ENCODE results near the gene MYH13. TPM values are rescaled to one million over a fixed set of nuclear protein-coding genes. Genes with fewer than 3 reads are reported as not detected.
A peak's percentile ranks its signal among the peaks of the same experiment; 100 is the strongest.

Gene MYH13
- polyA plus RNA-seq, 5 donors, result 0.05 TPM; not detected in 4

DNA sequence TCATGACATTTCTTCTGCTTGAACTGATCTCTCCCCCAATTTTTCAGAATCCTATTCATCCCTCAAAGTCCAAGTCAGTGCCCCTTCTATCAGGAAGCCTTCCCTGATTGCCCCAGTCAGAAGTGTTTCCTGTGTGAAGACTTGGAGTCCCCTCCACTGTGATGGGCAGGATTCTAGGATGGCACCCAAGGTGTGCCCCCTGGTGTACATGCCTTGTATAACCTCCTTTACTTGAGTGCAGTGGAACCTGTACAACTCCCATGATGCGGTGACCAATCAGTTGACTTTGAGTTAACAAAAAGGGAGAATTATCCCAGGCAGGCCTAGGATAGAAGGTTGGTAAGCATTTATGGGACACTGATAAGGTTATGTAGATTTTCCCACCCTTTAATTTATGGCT, 23.4 kb downstream of the MYH13 start:
- no peak for DNase-seq

DNA sequence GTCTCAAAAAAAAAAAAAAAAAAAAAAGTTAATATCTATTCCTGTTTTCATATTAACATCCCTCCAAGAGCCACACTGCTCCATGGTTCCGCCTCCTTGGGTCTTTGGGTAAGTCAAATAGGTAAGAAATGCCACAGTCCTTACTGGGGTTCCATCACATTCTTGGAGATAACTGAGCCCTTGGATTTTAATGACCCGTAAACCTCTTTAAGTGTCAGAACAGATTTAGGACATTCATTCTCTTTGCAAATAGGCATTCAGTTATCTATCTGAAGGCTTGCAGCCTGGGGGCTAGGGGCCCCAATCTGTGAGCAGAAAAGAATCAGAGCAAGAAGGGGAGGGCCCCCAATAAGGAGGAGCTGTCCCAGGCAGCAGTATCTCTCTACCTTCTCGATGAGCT, 28.0 kb downstream of the MYH13 start:
- DNase-seq, result no peak

DNA sequence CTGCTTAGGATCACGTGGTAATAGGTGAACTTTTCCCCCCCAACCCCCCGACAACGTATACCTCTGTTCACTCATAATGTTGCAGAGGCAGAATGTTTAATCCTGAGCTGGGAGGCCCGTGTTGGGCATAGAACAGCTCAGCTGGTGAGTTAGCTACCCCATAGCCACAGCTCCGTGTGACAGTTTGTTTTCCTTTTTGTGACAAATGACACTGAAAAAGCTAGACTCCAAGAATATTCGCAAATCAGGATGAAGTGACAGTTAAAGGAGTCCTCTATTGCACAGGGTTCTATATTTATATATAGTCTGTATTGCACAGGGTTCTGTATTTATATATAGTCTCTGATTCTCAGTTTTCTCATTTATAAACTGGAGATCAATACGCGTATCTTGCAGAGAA, 33.8 kb downstream of the MYH13 start:
- no peak for DNase-seq

DNA sequence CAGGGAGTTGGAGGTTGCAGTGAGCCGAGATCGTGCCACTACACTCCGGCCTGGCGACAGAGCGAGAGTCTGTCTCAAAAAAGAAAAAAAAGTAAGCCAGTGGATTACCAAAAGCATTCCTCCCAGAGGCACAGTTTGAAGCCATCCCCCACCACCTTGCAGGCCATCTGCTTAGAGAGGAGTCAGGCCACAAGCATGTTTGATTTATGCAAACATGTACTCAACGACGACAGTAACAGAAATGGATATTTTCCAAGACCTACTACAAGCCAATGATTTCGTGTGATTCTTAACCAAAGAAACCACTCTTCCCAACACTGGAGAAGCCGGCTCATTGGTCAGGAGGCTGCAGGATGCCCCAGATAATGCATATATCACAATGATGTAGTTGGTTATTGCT, 34.8 kb downstream of the MYH13 start:
- no peak for DNase-seq

DNA sequence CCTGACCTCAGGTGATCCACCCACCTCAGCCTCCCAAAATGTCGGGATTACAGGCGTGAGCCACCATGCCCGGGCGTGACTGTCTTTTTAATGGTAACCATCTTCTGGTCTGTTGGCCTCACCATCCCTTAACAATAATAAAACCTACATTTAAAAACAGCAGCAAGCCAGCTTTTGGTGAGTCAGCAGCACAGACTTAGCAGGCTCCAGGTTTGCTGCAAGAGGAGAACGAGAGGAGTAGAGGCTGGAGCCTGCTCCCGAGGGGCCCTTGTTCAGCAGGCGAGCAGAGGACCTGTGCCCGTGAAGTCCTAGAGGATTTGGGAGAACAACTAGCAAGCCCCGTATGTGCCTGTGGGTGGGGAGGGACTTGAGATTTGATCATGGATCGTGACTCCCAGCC, 35.7 kb downstream of the MYH13 start:
- DNase-seq, result no peak

DNA sequence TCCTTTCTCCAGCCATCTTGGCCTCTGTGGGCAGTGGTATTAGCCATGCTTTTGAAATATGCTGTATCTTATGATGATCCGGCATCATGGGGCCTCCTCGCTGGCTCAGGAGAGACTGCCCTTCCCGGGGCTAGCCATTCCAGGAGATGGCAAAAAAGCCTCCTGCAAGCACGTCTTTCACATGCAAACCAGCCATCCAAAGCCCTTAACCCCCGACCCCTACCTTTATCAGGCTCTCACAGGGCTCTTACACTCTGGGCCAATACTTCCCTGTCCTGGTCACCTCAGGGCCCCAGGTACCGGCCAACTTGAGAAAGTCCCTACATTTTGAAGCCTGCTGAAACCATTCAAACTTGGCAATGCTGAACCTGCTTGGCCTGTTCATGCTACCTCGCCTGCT, 36.4 kb downstream of the MYH13 start:
- no peak for DNase-seq

DNA sequence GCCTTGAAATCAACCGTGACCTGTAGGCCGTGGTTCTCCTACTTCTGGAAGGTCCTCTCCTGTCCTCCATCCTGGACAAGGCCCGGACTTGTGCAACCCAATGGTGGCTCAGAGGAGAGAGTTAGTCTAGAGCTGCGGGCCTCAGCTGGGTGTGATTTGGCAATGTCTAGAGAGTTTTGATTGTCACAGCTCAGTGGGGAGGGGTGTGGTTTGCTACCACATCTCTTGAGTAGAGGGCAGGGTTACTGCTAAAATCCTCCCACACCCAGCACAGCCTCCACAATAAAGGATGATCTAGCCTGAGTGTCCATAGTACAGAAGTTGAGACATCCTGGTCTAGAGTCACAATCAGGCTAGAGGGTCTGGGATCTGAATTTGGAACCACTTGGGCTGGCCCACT, 40.3 kb downstream of the MYH13 start:
- no peak for DNase-seq

DNA sequence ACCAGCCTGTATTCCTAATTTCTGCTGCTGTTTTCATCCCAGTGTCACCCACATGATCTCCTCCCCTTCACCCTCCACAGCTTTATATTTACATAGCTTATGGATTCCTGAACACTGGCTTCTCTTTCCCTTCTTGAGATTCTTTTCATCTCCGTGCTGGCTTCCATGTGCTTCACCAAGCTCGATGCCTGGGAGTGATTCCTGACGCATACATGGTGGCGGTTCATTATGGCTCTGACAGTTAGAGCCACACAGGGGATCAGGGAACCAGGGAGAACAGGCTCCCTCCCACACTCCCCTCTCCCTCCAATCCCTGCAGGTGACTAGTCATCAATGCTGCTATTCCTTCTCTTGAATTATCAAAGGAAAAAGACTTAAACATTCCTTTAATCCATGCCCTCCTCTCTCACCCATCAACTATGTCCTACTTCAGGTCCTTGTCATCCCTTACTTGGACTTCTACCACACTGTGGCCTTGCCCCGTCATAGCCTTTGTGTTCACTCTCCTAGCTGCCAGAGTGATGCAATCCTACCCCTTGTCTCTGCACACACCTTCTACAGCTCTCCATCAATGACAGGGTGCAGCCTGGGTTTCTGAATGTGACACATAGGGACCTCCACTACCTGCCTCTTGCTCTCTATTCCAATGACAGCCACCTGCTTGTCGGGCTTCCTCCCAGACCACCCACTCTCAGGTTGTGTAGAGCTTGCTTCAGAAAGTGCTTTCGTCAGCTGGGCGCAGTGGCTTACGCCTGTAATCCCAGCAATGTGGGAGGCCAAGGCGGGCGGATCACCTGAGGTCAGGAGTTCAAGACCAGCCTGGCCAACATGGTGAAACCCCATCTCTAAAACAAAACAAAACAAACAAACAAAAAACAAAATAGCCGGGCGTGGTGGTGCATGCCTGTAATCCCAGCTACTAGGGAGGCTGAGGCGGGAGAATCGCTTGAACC, 43.6 kb downstream of the MYH13 start:
- no peak for DNase-seq

DNA sequence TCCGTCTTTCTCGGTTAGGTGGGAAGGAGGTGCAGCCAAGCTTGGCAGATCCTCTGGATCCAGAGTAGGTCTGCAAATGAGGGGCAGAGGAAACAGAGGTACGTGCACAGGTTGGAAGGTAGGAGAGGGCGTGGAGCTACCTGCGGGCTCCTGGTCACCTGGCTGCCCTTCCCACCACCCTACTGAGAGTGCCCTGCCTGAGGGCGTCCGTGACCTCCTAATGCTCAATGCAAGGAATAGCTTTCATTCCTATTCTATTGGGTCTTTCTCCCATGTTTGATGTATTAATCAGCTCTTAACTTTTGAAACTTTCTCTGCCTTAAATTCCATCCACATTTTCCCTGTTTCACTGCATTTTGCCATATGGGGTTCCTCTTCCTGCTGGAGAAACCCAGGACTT, 44.6 kb downstream of the MYH13 start:
- no peak for DNase-seq

DNA sequence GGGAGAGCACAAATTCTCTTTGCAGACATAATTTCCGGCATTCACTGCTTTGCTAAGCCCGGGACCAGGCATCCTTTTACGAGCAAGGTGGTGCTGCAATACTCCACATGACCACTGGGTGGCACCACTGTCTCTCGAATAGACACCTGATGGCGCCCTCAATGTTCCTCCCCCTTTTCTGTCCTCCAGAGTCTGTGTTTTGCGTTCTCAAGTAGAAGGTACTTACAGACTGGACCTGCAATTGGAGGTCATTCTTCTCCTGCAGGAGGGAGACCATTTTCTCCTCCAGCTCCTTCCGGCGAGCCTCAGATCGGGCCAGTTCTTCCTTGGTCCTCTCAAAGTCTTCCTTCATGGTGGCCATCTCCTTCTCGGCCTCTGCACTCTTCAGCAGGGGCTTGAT, 45.2 kb downstream of the MYH13 start:
- DNase-seq, result peak; percentile 33 to 58

DNA sequence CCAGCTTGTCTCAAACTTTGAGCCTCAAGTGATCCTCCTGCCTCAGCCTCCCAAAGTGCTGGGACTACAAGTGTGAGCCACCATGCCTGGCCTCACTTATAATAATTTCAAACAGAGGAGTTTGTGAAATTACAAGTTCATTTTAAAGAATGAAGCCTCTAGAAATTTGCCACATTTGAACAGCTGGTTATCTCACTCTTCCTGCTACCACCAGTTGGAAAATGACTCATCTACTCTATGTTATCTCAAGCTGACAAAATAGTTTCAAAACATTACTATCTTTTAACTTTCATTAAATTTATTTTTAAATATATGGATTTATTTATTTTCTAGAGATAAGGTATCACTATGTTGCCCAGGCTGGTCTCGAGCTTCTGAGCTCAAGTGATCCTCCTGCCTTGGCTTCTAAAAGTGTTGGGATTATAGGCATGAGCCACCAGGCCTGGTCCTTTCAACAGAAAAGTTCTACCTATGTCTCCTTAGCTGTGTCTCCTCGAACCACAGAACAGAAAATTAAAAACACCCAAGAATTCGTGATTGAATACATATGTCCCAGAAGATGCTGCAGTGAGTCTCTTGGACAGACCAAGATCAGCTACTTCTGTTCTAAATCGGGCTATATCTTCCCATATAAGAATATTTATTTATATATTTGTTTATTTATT, 47.6 kb downstream of the MYH13 start:
- DNase-seq, result no peak

DNA sequence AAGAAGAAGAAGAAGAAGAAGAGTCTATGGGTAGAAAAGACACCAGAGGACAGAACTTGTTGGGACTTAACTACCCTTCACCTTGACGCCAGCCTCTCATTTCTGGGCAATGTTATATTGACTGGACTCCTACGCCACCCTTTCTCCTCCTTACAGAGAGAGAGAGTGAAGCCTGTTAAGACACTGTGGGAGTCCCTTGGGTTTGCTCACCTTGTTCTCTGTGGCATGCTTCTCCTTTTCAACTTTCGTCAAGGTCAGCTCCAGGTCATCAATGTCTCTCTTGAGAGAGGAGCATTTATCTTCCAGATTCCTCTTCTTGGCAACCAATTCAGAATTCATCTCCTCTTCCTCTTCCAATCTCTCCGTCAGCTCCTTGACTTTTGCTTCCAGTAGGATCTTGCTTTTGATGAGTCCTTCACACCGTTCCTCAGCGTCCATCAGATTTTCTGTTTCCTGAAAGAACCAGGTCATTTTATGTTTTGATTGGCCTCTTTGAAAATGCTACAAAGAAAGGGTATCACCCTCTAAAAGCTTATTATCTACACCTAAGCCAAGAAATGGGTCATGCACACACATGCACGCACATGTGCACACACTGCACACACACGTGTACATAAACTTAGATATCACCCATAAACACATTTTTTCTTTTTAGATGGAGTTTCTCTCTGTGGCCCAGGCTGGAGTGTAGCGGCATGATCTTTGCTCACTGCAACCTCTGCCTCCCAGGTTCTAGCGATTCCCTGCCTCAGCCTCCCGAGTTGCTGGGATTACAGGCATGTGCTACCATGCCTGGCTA, 48.8 kb downstream of the MYH13 start:
- no peak for DNase-seq

DNA sequence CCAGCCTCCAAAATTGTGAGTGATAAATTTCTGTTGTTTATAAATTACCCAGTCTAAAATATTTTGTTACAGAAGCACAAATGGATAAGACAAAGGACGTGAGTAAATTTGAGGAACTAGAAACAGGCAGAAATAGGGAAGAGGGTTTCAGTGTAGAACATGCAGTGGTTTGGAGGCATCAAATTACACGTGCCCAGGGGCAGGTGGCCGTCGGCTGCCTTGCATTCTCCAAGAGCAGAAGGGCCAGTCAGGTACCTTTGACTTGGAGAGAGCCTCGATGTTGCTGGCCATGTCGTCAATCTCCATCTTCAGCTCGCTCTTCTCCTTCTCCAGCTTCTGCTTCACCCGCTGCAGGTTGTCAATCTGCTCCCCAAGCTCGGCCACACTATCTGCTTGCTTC, 54.3 kb downstream of the MYH13 start:
- no peak for DNase-seq

DNA sequence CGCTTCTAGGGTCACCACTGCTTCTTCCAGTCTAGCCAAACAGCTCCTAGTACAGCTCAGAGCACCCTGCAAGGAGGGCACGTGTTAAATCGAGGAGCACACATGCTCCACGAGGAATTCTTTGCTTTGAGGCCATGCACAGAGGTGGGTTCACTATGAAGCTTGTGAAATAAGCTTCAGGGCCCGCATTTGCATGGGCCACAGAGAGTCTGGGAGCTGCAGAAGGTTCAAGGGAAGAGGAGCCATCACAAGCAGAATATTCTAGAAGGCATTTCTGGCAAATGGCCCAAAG, 55.3 kb downstream of the MYH13 start:
- no peak for DNase-seq

DNA sequence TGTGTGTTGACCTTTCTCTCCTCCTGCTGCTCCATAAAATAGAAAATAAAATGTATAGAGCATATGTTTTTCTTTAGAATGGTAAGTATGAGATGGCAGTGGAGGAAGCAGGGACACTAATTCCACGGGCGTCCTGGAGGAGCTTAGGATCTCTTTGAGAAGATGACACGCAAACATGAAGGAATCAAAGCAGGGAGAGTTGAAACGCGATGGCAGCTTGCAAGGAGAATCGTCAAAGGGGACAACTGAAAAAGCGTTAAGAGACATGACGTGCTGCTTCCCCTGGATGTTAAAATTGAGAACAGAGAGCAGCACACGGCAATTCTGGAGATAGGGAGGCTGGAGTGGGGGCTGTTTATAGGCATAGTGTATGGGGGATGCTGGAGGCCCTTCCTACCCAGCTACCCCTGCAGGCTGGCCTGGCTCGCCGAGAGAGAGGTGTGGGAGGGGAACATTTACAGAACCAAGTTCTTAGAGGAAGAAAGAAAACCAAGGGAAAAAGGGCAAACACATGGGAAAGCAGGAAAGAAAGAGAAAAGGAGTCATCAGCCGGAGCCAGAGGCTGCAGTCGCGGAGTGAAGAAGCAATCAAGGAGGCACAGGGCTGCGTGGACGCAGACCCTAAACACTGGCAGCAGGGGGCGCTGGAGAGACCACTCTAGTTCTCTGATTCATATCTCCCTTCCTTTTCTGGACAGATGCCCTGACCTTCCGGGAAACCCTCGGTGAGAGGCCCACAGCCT, 55.8 kb downstream of the MYH13 start:
- DNase-seq, result peak; percentile 25 to 48

DNA sequence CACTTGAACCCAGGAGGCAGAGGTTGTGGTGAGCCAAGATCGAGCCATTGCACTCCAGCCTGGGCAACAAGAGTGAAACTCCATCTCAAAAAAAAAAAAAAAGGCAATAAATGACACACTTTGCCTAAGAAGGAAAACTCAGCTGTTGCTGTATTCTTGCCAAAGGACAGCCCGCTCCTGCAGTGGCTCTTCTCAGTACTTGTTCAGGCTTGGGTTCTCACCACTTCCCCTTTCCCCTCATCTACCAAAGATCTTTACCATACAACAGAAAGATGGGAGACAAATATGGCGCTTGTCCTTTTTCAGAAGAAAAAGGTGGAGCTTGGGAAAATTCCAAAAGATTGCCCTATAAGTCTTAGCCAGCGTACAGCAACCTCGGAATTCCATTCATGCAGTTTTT, 58.5 kb downstream of the MYH13 start:
- DNase-seq, result no peak

DNA sequence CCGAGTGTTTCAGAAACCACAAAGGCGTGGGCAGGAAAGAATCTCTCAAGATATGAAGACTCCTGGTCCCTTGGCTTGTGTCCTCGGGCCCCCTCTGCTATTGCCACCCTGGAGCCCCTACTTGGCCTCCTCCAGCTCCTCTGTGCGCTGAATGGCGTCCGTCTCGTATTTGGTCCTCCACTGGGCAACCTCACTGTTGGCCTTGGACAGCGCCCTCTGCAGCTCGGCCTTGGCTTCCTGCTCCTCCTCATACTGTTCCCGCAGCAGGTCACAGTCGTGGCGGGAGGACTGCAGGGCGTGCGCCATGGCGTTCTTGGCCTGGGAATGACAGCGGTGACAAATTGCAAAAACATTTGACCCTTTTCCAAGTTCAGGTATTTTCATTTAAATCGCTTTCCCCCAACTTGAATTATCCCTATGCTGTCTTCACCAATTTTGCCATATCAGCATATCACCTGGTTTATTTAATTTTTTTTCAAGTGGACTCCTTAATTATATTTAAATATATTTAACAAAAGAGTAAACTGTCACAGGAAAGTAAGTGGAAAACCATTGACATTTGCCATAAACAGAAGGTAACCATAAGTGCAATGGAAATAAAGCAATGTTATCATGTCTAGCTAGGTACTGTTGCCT, 59.7 kb downstream of the MYH13 start:
- DNase-seq, result no peak

DNA sequence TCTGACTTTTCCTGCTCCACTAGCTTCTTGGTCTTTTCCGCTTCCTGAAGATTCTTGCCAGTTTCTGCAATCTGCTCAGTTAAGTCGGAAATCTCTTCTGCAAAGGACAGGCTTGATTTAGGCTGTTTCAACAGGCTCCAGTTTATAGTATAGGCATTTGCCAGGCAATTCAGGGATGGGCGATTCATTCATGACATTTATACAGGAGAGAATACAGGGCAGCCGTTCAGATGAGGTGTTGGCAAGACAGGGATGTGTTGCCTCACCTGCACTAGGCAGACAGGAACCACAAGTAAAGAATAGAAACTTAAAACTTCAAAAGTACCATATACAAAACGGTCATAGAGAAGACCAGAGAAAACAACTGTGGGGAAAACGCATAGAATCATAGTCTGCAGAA, 61.7 kb downstream of the MYH13 start:
- no peak for DNase-seq

DNA sequence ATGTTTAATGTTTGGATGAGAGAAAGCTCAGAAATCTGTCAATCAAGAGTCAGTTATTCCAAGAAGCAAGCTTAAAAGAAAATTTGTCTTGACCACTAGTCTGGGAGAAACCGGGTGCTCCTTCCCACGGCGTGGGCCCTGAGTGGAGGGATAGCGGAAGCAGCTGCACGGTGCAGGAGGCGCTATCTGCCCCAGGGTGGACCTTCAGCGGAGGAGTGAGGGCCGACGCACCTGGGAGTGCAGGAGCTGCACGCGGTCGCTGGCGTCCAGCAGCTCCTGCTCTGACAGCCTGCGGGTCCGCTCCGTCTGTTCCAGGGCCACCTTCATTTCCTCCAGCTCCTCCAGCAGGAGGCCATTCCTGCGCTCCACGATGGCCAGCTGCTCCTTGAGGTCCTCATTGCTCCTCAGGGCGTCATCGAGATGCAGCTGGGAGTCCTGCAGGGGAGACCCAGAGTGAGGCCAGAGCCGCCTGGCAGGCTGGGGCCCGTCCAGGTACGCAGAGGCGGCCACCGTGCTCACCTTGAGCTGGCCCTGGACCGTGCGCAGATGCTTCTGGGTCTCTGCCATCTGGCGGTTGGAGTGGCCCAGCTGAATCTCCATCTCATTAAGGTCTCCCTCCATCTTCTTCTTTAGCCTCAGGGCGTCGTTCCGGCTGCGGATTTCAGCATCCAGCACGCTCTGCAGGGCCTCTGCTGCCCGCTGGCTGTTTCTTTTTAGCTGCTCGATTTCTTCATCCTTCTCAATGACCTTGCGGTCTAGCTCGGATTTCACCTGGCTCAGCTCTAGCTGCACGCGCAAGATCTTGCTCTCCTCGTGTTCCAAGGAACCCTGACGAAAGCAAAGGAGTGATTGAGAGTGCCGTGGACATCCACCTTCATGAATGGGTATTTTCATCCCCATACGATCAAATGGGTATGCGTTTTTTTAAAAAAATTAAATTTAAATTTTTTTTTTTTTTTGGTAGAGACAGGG, 63.5 kb downstream of the MYH13 start:
- DNase-seq, result no peak

DNA sequence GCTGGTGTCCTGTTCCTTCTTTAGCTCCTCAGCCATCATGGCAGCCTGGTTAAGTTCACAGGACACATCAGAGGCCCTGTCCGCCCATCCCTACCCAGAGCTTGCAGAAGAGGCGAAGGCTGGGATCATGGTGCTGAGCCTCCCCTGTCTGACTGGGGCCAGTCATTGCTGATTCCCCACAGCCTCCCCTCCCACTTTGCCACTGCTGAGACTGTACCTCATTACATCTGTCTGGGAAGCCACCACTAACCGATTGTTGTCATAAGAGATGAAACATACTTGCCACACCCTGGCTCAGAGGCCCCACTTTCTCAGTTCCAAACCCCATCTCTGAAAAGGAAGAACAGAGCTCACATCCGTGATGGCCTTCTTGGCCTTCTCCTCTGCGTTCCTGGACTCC, 66.2 kb downstream of the MYH13 start:
- DNase-seq, result no peak

Data from right lung (tissue), 5 donors.